GM19324 (cell line): ENCODE measurements around the gene C1orf87.
"Not testable (repeated sequence)": the region's sequence is repeated elsewhere in the genome, so short reads cannot be mapped to it uniquely, and the experiment has no call there.

Experiments
- ATAC-seq: cut with Tn5 transposase; IDR thresholded peaks from one replicate; pipeline ENCODE4 v1.9.1; 2021; ENCODE audit warnings: mild to moderate bottlenecking, moderate library complexity; ENCODE audit not compliant: unreplicated experiment, low FRiP score

C1orf87 gene

DNA sequence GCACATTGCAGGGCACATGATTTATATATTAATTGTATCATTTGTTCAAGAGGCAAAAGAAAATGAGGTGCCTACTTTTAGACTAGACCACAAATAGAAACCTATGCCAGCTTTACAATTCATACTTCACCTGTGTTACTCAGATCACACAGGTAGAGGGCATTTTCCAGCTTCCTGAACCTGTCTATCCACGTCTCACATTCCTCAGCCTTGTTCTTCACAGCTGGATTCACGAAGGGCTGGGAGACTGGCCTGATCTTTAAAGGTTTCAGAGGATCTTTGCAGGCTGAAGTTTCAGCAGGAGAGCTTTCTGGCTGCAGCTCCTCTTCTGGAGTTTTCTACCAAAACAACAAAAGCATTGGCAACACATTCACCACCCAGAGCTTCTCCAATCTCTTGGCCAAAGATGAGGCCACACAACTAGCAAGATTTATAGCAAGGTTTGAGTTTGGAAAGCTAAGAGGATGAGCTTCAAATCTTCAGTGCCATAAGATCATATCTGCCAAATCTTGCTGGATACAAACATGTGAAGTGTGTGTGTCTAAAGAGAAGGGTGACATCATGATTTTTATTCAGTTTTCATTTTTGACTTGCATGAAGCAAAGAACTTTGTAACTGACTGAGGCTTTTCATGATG is 76.0 kb downstream of the C1orf87 start:
- no peak for ATAC-seq

DNA sequence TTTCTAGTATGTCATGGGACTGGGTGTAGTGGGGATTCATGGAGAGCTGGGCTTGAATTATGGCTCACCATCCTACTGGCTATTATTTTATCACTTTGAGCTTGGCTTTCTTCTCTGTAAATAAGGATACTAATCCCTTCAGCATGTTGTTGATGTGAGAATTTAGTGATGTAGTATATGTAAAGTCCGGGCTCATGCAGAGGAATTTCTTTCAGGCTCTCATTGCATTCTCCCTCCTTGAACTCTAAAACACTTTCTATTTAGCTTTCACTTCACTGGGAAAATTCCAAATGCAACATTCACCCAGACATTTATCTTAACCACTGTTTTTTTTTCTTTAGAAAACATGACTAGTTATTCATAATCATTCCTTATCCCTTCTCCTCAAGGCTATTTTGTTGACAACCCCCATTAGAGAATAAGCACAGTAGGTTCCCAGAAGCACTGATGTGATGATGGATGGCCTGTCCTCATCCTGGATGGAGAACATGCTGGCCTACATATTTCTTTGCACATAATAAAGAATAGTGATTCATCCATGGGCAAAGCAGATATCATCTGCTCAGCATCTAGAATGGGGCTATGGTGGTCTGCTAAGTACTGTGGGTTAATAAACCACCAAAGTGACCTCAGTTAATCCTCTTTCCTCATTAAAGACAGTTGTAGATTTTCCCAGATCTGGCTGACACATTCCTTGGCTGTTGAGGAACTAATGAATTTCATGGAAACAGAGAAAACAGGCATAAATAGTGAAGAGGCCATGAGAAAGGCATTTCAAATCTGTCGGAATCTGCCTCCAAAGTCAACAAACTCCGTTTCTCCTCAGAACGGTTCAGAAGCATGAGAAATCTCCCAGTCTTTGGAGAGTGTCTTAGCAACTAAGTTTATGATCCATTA is 79.0 kb downstream of the C1orf87 start:
- no peak for ATAC-seq

- ATAC-seq, result no peak
These were observed 81.3 kb downstream of the C1orf87 start for GRCh38 chr1:59992040-59992820.

DNA sequence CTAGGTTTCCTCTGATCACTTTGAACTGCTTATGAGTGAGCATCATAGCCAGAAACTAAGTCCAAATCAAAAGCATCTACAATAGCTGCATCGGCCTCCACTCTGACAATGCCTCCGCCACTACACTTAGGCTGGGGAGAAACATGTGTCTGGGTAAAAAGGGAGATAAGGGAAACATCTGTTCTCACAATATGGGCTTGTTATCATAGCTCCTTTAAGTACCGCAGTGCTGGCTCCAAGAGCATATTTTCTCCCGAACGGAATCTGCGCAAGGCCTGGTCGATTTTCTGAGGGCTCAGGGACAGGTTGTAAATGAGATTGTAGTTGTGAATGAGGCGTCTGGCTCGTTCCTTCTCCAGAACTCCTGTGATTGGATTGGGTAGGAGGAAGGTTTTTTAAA is 83.1 kb downstream of the C1orf87 start:
- no peak for ATAC-seq

DNA sequence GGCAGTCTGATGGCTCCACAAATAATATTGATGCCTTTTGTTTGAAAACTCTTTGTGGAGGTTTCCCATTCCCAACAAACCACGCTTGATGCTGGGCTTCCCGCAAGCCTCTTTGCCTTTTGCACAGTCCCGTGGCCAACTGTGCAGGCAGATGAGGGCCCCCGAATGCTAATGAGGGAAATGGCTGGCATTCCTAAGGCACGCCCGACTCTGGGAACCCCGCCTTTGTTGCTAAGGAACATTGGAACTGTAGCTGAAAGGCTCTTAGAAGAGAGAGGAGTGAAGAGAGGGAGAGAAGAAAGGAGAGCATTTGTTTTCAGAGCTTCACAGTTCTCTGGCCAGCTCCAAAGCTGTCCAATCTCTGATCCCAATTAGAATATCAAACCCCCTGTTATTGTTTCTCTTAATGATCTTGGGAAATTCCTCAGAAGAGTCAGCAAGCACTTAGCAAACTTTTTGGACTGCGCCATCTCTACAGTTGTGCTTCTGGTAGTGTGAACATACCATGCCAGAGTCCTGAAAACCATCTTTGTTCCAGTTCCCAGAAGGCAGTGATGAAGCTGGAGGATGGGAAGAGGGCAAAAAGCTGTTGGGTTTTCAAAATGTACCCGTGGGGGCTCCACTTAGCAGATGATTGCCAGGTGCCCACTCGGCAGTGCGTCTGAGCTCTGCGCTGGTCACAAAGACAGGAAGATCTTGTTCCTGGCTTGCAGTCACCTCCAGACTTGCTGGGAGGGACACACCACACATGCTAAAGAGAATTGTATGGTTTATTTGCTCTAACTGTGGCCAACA is 86.9 kb downstream of the C1orf87 start:
- ATAC-seq, result no peak

GRCh38 chr1:59985911-59986515 is 87.6 kb downstream of the C1orf87 start:
- ATAC-seq, result no peak

DNA sequence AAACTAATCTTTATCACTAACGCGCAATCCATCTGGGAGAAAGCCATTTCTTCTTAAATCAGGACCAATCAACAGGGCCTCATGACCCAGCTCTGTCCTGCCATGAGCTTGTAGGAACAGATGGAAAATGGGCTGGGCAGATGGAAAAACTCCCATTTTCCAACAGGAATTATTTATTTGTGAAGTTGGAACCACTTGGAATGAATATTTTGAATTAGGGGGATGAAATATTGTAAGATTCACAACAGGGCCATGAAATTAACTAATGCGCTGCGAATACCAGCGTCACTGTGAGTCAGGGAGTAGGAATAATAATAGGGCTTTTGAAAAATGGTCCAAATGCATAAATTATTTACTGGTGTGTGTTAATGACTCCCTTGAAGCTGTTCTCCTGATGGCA is 93.9 kb downstream of the C1orf87 start:
- ATAC-seq, result no peak

DNA sequence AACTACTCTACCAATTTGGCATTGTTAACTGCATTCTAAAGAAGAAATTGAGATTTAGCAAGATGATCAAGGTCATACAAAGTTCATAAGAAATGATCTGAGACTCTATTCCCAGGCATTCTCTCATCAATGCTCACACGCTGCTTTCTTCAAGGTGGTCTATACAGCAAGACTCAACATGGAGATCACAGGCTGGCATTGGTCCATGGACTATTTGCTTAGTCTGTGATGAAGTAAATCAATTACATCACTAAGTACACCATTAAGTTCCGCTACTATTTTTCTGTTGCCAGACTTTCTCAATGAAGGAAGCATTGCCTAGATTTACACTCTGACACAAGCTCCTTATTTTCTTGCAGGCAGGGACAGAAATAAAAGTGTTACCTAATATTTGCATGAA is 95.1 kb downstream of the C1orf87 start:
- ATAC-seq, result no peak

GRCh38 chr1:59978026-59978425 is 95.5 kb downstream of the C1orf87 start:
- ATAC-seq, result no peak

DNA sequence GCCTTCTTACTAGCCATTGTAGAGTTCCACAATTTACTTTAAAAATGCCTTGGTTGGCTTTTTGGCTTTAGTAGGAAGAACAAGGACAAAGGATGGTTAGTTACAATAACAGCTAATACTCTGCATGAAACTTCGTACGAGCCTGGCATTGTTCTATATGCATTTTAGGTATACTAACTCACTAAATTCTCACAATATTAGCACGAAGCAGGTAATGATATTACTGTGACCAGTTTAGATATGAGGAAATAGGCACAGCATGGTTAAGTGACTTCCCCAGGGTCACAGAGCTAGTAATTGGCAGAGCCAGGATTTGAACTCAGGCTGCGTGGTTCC is 96.5 kb downstream of the C1orf87 start:
- ATAC-seq, result no peak

DNA sequence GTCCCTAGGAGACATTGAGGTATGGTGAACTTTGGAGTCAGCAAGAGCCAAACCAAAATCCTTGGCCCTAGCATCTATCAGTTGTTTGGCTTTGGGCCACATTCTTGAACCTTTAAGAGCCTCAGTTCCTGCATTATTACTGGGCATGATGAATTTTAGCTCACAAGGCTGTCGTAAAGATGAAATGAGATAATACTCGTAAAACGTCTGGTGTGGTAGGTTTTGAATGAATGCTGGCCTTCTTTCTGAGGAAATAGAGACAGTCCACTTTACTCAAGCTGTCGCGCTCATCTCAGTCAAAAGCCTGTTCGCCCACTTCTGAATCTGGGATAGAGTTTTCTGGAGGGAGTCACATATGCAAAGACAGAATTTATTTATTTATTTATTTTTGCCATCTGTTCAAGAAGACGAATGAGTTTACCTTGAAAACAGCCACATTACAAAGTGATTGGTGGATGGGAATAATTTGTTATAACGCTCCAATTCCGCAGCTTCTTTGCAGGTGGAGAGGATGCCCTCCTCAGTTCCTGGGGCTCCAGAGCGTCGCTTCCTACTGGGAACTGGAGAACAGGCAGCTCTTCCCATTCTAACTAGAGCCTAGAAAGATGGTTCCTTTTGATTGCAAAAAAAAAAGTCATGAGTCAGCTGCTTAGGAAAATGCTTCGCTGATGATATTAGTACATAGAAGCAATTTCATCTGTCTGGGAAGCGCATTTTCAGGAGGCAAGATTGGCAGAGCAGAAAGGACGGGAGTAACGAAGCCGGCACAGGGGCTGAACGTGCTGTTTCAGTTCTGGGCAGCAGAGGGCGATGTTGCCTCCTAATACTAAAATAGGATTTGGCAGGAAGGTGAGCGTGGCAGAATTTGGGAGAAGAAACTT is 97.1 kb downstream of the C1orf87 start:
- ATAC-seq, result no peak

GRCh38 chr1:59973719-59974118 is 99.9 kb downstream of the C1orf87 start:
- ATAC-seq, result no peak

- no peak for ATAC-seq
These were observed 101.2 kb downstream of the C1orf87 start for GRCh38 chr1:59972216-59972927.

- no peak for ATAC-seq
These were observed 102.1 kb downstream of the C1orf87 start for GRCh38 chr1:59971464-59971911.

DNA sequence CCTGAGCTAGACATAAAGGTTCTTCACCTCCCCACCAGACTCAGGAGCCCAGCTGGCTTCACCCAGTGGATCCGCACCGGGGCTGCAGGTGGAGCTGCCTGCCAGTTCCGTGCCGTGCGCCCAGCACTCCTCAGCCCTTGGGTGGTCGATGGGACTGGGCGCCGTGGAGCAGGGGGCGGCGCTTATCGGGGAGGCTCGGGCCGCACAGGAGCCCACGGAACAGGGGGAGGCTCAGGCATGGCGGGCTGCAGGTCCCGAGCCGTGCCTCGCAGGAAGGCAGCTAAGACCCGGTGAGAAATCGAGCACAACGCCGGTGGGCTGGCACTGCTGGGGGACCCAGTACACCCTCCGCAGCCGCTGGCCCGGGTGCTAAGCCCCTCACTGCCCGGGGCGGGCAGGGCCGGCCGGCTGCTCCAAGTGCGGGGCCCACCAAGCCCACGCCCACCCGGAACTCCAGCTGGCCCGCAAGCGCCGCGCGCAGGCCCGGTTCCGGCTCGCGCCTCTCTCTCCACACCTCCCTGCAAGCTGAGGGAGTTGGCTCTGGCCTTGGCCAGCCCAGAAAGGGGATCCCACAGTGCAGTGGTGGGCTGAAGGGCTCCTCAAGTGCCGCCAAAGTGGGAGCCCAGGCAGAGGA is 103.9 kb downstream of the C1orf87 start:
- ATAC-seq, result not testable (repeated sequence)

DNA sequence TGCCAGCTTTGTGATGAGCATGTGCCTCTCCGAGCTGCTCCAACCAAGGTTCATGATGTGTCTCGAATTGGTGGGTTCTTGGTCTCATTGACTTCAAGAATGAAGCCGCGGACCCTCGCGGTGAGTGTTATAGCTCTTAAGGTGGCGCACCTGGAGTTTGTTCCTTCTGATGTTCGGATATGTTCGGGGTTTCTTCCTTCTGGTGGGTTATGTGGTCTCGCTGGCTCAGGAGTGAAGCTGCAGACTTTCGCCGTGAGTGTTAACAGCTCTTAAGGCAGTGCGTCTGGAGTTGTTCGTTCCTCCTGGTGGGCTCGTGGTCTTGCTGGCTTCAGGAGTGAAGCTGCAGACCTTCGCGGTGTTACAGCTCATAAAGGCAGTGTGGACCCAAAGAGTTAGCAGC is 104.8 kb downstream of the C1orf87 start:
- not testable (repeated sequence) for ATAC-seq

DNA sequence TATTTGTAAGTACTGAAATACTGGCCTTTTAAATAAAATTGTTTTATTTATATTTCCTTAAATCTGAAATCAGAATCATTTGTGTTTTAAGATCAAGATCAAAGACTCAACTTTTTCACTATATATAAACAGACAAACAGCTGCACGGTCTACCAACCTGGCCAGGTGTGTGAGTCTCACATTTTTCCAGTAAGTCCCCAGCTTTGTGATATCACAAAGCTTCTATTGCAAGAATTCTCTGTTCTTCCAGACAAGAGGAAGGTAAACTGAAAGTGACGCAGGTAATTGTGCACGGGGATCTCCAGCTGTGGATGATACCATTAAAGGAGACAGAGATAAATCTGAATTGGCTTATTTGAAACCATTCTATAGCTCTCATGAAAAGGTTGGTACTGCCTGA is 105.8 kb downstream of the C1orf87 start:
- ATAC-seq, result no peak

GRCh38 chr1:59967141-59967697 is 106.4 kb downstream of the C1orf87 start:
- no peak for ATAC-seq
